ENCODE measurements around the gene ABHD12B. TPM values are rescaled to one million over a fixed set of nuclear protein-coding genes. Genes with fewer than 3 reads are reported as not detected.
"Not testable (repeated sequence)": the region's sequence is repeated elsewhere in the genome, so short reads cannot be mapped to it uniquely, and the experiment has no call there.

ABHD12B gene
- total RNA-seq, 1 donor from 2014 or later = 1.0 TPM

GRCh38 chr14:50896421-50896820 lies 24.6 kb downstream of the ABHD12B start:
- DNase-seq (ENCODE audit: low spot score) = not testable (repeated sequence)

GRCh38 chr14:50897005-50897404 lies 25.2 kb downstream of the ABHD12B start:
- not testable (repeated sequence) for DNase-seq (ENCODE audit: low spot score)

GRCh38 chr14:50897658-50898175 lies 25.9 kb downstream of the ABHD12B start:
- no peak for DNase-seq (ENCODE audit: low spot score)

- no peak for DNase-seq (ENCODE audit: low spot score)
Observed at GRCh38 chr14:50901361-50901760, 29.5 kb downstream of the ABHD12B start.

- no peak for DNase-seq (ENCODE audit: low spot score)
Observed at GRCh38 chr14:50904719-50905118, 32.9 kb downstream of the ABHD12B start.

GRCh38 chr14:50906326-50907065 lies 34.6 kb downstream of the ABHD12B start:
- no peak for DNase-seq (ENCODE audit: low spot score)

GRCh38 chr14:50910495-50911420 lies 38.9 kb downstream of the ABHD12B start:
- DNase-seq (ENCODE audit: low spot score) = no peak

GRCh38 chr14:50917449-50917848 lies 45.6 kb downstream of the ABHD12B start:
- no peak for DNase-seq (ENCODE audit: low spot score)

- not testable (repeated sequence) for DNase-seq (ENCODE audit: low spot score)
Observed at GRCh38 chr14:50919524-50919923, 47.7 kb downstream of the ABHD12B start.

GRCh38 chr14:50920482-50921230 lies 48.8 kb downstream of the ABHD12B start:
- no peak for DNase-seq (ENCODE audit: low spot score)

GRCh38 chr14:50922803-50923202 lies 51.0 kb downstream of the ABHD12B start:
- no peak for DNase-seq (ENCODE audit: low spot score)

- no peak for DNase-seq (ENCODE audit: low spot score)
Observed at GRCh38 chr14:50924236-50924635, 52.4 kb downstream of the ABHD12B start.

- DNase-seq (ENCODE audit: low spot score) = no peak
Observed at GRCh38 chr14:50924843-50925242, 53.0 kb downstream of the ABHD12B start.

- DNase-seq (ENCODE audit: low spot score) = no peak
Observed at GRCh38 chr14:50926851-50927386, 55.1 kb downstream of the ABHD12B start.

- peak; percentile 21 for DNase-seq (ENCODE audit: low spot score)
Observed at GRCh38 chr14:50928002-50928635, 56.3 kb downstream of the ABHD12B start.

GRCh38 chr14:50929506-50929905 lies 57.7 kb downstream of the ABHD12B start:
- DNase-seq (ENCODE audit: low spot score) = no peak

GRCh38 chr14:50931559-50931958 lies 59.7 kb downstream of the ABHD12B start:
- DNase-seq (ENCODE audit: low spot score) = no peak

GRCh38 chr14:50932156-50932555 lies 60.3 kb downstream of the ABHD12B start:
- DNase-seq (ENCODE audit: low spot score) = no peak

GRCh38 chr14:50932592-50933495 lies 61.0 kb downstream of the ABHD12B start:
- no peak for DNase-seq (ENCODE audit: low spot score)

All from mucosa of gallbladder (tissue), 1 donor.